IMR-90 (cell line): ENCODE results near the gene NUBP2. TPM values are rescaled to one million over a fixed set of nuclear protein-coding genes. Genes with fewer than 3 reads are reported as not detected.

Experiments
- ATAC-seq: fragments of 200-7000 bp; cut with Tn5 transposase; 2 replicates; pipeline ENCODE4 v1.9.1; 2020; ENCODE audit warnings: low read depth, mild to moderate bottlenecking, moderate library complexity
- BruUV-seq: library from RNA; stranded (reverse); fragments of 400-500 nt; replicated peaks from 2 replicates; lab custom pipeline; 2021; lab: Mats Ljungman, UMichigan
- CTCF ChIA-PET: fragments of 300-600 bp; formaldehyde crosslinking; extraction: SDS; loops from one replicate; lab custom pipeline; 2021; ENCODE audit warnings: antibody characterized with exemption; lab: Yijun Ruan, JAX
- POLR2A ChIA-PET: fragments of 300-600 bp; sonication (Branson Sonifier 250); formaldehyde crosslinking; loops from one replicate; lab custom pipeline; 2022; ENCODE audit warnings: antibody characterized with exemption; ENCODE audit not compliant: unreplicated experiment; lab: Charles Lee
- DNase-seq: peaks from one replicate; pipeline ENCODE4 v3.0.0; 2013
- H2AFZ ChIP-seq: replicated peaks from 2 replicates; pipeline ENCODE3; 2013; ENCODE audit warnings: low read length, mild to moderate bottlenecking; ENCODE audit not compliant: poor library complexity
- H2AK5ac ChIP-seq: 2 replicates; pipeline ENCODE4 v1.6.1; 2013; ENCODE audit warnings: low read depth, low read length, inconsistent platforms
- H2AK9ac ChIP-seq: replicated peaks from 2 replicates; pipeline ENCODE3; 2013; ENCODE audit warnings: mild to moderate bottlenecking, low read depth, low read length, moderate library complexity; ENCODE audit not compliant: poor library complexity
- H2BK120ac ChIP-seq: 2 replicates; pipeline ENCODE4 v1.6.1; 2013; ENCODE audit warnings: low read depth, low read length, inconsistent platforms
- H2BK15ac ChIP-seq: 3 replicates; pipeline ENCODE4 v1.6.1; 2013; ENCODE audit warnings: low read depth, low read length, inconsistent platforms
- H2BK20ac ChIP-seq: 2 replicates; pipeline ENCODE4 v1.6.1; 2013; ENCODE audit warnings: low read depth, mild to moderate bottlenecking, inconsistent platforms, low read length, moderate library complexity
- H2BK5ac ChIP-seq: 2 replicates; pipeline ENCODE4 v1.6.1; 2013; ENCODE audit warnings: mild to moderate bottlenecking, low read depth, low read length, inconsistent platforms; ENCODE audit not compliant: poor library complexity, severe bottlenecking
- H3K14ac ChIP-seq: replicated peaks from 2 replicates; pipeline ENCODE4 v1.6.1; 2013; ENCODE audit warnings: low read depth, low read length, inconsistent platforms
- H3K18ac ChIP-seq: 2 replicates; pipeline ENCODE4 v1.6.1; 2013; ENCODE audit warnings: low read depth, low read length, control low read depth
- H3K23ac ChIP-seq: 2 replicates; pipeline ENCODE4 v1.6.1; 2013; ENCODE audit warnings: low read depth, low read length, inconsistent platforms
- H3K27ac ChIP-seq: 2 replicates; pipeline ENCODE4 v1.5.1; 2013; ENCODE audit warnings: mild to moderate bottlenecking, control low read depth, low read length; ENCODE audit not compliant: insufficient read depth
- H3K27me3 ChIP-seq: 2 replicates; pipeline ENCODE4 v1.6.1; 2013; ENCODE audit warnings: low read length; ENCODE audit not compliant: control insufficient read depth, insufficient read depth
- H3K36me3 ChIP-seq: 2 replicates; pipeline ENCODE4 v1.6.1; 2013; ENCODE audit warnings: low read length, mixed read lengths; ENCODE audit not compliant: control insufficient read depth, insufficient read depth
- H3K4ac ChIP-seq: 2 replicates; pipeline ENCODE4 v1.6.1; 2013; ENCODE audit warnings: low read depth, low read length, inconsistent platforms
- H3K4me1 ChIP-seq: 2 replicates; pipeline ENCODE4 v1.6.1; 2013; ENCODE audit warnings: low read length, mixed read lengths; ENCODE audit not compliant: control insufficient read depth, insufficient read depth
- H3K4me2 ChIP-seq: 2 replicates; pipeline ENCODE4 v1.6.1; 2013; ENCODE audit warnings: low read depth, mild to moderate bottlenecking, control low read depth, low read length, moderate library complexity
- H3K4me3 ChIP-seq: 2 replicates; pipeline ENCODE4 v1.5.1; 2013; ENCODE audit warnings: low read depth, mild to moderate bottlenecking, control low read depth, low read length, moderate library complexity; ENCODE audit not compliant: insufficient read depth
- H3K56ac ChIP-seq: 2 replicates; pipeline ENCODE4 v1.6.1; 2013; ENCODE audit warnings: low read length, inconsistent platforms; ENCODE audit not compliant: insufficient read depth; ENCODE audit errors: extremely low read depth
- H3K79me1 ChIP-seq, 2 experiments: 2 replicates each; pipeline ENCODE4 v1.6.1; 2013; ENCODE audit warnings: low read length in 2 of 2, inconsistent platforms in 1 of 2, low read depth in 1 of 2
- H3K9ac ChIP-seq: 2 replicates; pipeline ENCODE4 v1.6.1; 2013; ENCODE audit warnings: low read depth, low read length, control low read depth
- H3K9me1 ChIP-seq: 2 replicates; pipeline ENCODE4 v1.6.1; 2013; ENCODE audit warnings: low read length, inconsistent platforms; ENCODE audit not compliant: insufficient read depth
- H3K9me3 ChIP-seq: 2 replicates; pipeline ENCODE4 v1.6.1; 2013; ENCODE audit warnings: low read length; ENCODE audit not compliant: control insufficient read depth, insufficient read depth
- H4K20me1 ChIP-seq: 2 replicates; pipeline ENCODE4 v1.6.1; 2013; ENCODE audit warnings: low read length, inconsistent platforms; ENCODE audit not compliant: insufficient read depth
- H4K5ac ChIP-seq: 2 replicates; pipeline ENCODE4 v1.6.1; 2013; ENCODE audit warnings: mild to moderate bottlenecking, low read depth, low read length, control low read depth
- H4K8ac ChIP-seq, 2 experiments: 2 replicates each; pipeline ENCODE4 v1.6.1; 2013; ENCODE audit warnings: low read depth in 2 of 2, low read length in 2 of 2, control low read depth in 1 of 2, inconsistent platforms in 1 of 2
- H4K91ac ChIP-seq: 2 replicates; pipeline ENCODE4 v1.6.1; 2013; ENCODE audit warnings: low read depth, low read length, inconsistent platforms; ENCODE audit not compliant: insufficient read depth
- FOS ChIP-seq: fragments of 150-350 bp; IDR thresholded peaks from 2 replicates; pipeline ENCODE4 v1.6.1; 2016; ENCODE audit warnings: low read depth, low read length
- MXI1 ChIP-seq: IDR thresholded peaks from 2 replicates; pipeline ENCODE4 v1.6.1; 2012; ENCODE audit warnings: low read depth, mild to moderate bottlenecking, low read length, moderate library complexity, borderline replicate concordance
- WGBS, 2 experiments: methylation state at CpG; one replicate each; pipeline versions ENCODE4 v1.1.5 to v1.1.7; 2013; ENCODE audit warnings: missing lambda C conversion rate in 2 of 2; ENCODE audit not compliant: insufficient read length in 1 of 2; ENCODE audit errors: extremely low coverage in 2 of 2; 5-methylcytosine and 5-hydroxymethylcytosine counted together
- dilution Hi-C: fragments of 300-500 bp; cut with HindIII; formaldehyde crosslinking; loops from one replicate; pipeline ENCODE4 v1.14.3; 2018; ENCODE audit warnings: low sequenced_read_pairs; ENCODE audit not compliant: unreplicated experiment
- in situ Hi-C: fragments of 300-500 bp; cut with MboI; formaldehyde crosslinking; loops from 3 replicates; pipeline ENCODE4 v1.14.3; 2019; ENCODE audit warnings: low sequenced_read_pairs, inconsistent platforms, mixed read lengths
- intact Hi-C: fragments of 100-400 bp; cut with micrococcal nuclease; formaldehyde crosslinking; loops from 2 replicates; pipeline ENCODE4 v1.10.0; 2022
- polyA plus RNA-seq, 3 experiments: library from polyadenylated mRNA; depleted of rRNA; stranded (reverse); fragments of >200 nt; gene quantifications; 2 replicates each; pipeline ENCODE4 v1.2.3, GENCODE V29; 2012; ENCODE audit warnings: low replicate concordance in 1 of 3
- total RNA-seq: library from RNA; depleted of rRNA; stranded (reverse); fragments of >200 nt; gene quantifications from 2 replicates; pipeline ENCODE4 v1.2.3, GENCODE V29; 2012

NUBP2 gene
- total and polyA plus RNA-seq, 2 of the 4 experiments (the other 2 are of a cell fraction): 62.6 to 131 TPM

- ChIA-PET POLR2A (no interaction called here), CTCF (no interaction called here)
- DNase-seq (no peak), ATAC-seq (no peak)
- Histone ChIP-seq H3K9me1 (peaks cover 2% of the 10 kb centered on the region; the same call in 1 of the 2 replicates), H4K5ac (no peak overlapping the region), H3K27ac (no peak overlapping the region), H2BK20ac (no peak overlapping the region), H3K4ac (no peak overlapping the region), H3K23ac (no peak overlapping the region), H4K91ac (no peak overlapping the region), H4K8ac (no peak overlapping the region), H2AK5ac (no peak overlapping the region), H3K18ac (no peak overlapping the region), H3K27me3 (no peaks in the 10 kb centered on the region), H2AFZ (no peak overlapping the region), H3K14ac (no peak overlapping the region), H3K9ac (no peak overlapping the region), H4K20me1 (no peaks in the 10 kb centered on the region), H2BK5ac (no peak overlapping the region), H3K4me1 (peaks cover 4% of the 10 kb centered on the region; the same call in 1 of the 2 replicates), H2BK120ac (no peak overlapping the region), H3K79me1 (0 out of 4 replicates have a peak, but pooled peaks cover 0 to 2% of the 10 kb centered on the region in 2 experiments), H3K36me3 (peaks cover 20% of the 10 kb centered on the region; the same call in 1 of the 2 replicates), H3K9me3 (no peaks in the 10 kb centered on the region), H2AK9ac (no peak overlapping the region), H2BK15ac (no peak overlapping the region), H3K4me2 (no peak overlapping the region), H3K4me3 (no peak overlapping the region), H3K56ac (no peak overlapping the region)
- WGBS, 2 experiments: 93% methylated on average over 3 of the region's 16 CpGs; no CpG with 5 or more reads in 1 of the 2 experiments
- TF ChIP-seq FOS: no peak
- no peak for TF ChIP-seq MXI1
- in situ Hi-C loops (no loop called here), intact Hi-C loops (no loop called here), dilution Hi-C loops (no loop called here)
- no TSS peak for BruUV-seq
These were observed 27.8 kb downstream of the NUBP2 start for GRCh38 chr16:1810536-1810935.
